ENCODE results near the gene ZBTB47.

The ZBTB47 gene

DNA sequence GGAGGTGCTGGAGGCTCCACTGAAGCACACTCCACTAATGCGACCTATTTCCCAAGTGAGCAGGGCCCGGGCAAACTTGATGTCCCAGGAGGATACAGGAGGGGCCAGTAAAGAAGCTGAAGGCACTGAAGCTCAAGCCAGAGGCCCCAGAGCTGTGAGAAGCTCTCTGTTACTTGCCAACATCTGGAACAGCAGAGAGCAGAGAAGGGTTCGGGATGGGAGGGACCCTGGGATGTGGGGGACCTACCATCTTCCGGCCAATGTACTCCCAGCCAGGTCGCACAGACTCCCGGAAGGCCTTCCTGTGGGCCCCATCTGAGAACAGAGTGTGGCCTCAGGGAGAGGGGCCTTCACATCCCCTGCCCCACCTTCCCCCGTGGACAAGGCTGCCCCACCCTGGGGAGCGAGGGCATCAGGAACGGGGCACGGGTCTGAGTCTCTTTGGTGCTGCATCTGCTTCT, 46.0 kb downstream of the ZBTB47 start:
- no peak for DNase-seq (ENCODE audit: low spot score)

DNA sequence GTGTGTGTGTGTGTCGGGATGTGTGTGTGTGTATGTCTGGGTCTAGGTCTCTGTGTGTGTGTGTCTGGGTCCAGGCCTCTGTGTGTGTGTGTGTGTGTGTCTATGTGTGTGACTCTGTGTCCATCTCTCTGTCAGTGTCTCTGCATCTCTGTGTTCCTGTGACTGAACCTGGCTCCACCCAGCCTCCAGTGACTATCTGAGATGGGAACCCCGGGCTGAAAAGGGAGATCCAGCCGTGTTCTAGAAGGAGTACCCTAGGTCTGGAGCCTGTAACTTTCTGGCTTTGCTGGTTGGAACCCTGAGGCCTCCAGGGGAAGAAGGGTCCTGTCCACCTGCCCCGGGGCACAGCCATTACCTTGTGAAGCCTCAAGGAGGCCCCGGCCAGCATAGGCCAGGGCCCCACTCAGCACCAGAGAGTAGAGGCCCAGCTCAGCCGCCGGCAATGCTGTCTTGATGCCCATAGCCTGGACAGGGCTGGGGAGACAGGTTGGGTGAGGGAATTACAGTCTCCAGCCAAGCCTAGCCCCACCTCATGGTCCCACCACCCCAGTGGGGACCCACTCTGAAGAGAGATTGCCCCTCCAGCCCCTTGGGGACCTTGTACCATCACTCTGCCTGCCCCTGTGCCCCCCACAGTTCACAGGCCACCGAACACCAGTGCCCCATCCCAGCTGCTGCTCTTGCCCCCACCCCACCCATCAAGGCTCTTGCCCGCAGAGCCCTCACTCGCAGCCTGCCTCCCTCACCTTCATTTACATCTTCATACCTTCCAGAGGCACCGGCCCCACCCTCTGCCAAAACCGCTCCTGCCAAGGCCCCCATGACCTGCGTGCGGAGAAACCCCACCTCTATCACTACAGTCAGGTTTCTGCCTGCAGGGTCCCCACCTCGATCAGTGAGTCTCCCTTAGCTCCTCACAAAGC, 47.1 kb downstream of the ZBTB47 start:
- no peak for DNase-seq (ENCODE audit: low spot score)

DNA sequence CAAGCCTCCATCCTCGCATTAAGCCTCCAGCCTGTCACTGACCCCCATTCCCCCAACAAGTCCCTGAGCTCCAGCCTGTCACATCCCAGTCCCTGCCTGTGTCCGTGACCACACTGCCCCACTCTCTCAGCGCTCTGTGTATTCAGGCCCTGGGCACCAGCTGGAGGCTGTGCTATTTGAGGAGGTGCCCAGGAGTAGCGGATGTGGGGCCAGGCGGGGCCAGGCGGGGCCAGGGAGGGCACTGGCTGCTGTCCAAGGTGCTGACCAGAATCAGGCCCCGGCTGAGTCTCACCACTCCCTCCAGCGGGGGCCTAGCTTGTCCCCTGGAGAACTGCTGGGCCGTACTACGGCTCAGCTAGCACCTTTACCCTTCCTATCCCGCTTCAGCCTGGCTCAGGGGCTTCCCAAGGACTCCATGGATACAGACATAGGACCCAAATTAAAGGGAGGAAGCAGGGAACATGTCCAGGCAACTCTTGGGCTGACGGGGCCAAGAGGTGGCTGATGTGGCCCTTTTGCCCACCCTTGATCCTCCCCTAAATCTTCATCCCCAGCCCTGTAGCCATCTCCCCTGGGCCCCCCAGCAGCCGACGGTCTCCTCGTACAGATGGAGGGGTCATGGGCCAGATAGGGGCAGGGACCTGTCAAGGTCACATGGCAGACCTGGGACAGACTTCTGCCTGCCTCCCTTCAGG, 48.0 kb downstream of the ZBTB47 start:
- peak; percentile 92 for DNase-seq (ENCODE audit: low spot score)

DNA sequence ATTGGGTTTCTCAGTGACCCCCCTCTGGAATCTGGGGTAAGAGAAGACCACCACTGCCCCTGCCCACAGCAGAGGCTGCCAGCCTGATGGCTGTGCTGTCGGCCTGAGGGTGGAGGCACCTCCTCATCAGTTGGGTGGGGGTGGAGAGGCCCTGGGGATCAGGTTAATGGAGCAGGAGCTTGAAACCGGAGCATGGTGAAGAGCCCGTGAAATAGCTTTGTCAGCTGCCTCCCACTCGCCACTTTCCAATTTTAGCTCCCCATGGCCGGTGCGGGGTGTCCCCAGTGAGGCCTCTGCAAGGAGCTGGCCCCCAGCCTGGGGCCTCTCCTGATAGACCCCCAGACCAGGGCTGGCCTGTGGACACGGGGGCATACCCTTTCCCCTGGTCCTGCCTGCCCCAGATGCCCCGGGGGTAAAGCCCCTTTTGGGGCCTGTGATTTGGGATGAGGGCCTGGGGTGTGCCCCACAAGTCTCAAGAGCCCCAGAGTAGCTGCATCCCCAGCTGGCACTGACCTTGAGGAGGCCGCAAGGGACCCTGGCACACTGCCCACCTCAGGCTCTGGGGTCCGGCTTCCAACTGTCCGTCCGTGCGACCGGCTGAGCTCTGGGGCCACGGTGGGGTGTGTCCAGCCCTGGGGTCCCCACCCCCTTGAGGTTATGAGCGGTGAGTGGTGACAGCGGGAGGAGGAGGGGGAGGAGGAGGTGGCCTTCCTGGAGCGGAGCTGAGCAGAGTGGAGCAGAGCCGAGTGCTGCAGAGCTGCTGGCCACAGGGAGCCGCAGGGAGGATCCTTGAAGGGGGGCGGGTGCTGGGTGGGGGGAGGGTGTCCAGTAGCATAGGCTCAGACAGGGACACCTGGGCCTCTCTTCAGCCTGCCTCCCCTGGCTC, 48.8 kb downstream of the ZBTB47 start, which contains the start of gene HHATL:
Gene HHATL, minus strand, starts transcription at position 733 of the 886 bp plus-strand sequence. CDS start 1,972 bp downstream, outside the sequence.
- no peak for DNase-seq (ENCODE audit: low spot score)

DNA sequence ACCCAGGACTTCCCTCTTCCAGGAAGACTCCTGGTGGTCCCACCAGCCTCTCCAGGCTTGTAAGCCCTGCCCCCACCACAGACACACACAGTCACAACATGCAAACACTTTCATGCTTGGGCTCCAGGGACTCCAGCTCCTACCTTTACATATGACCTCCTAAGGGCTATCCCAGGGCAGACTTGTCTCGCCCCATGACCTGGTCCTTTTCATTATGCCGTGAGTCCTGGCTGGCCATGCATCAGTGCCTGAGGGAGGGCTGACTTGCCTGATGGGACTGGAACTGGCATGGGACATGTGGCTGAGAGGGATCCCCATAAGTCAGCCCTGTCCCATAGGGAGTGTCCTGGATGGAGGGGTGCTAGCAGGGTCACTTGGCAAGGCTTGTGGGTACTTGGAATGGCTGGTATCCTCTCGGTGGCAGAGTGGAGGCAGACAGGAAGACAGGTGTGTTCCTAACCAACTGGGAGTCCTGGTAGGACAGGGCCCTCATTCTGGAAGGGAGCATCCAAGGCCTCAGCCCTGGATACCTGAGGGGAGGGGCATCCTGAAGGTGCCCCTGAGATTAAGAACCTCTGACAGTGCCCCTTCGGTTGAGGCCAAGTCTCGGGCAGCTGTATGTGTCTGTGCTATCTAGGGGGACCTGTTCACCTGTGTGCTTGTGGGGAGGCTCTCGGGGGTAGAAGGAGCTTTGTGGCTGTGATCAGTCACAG, 49.6 kb downstream of the ZBTB47 start:
- DNase-seq (ENCODE audit: low spot score): no peak

DNA sequence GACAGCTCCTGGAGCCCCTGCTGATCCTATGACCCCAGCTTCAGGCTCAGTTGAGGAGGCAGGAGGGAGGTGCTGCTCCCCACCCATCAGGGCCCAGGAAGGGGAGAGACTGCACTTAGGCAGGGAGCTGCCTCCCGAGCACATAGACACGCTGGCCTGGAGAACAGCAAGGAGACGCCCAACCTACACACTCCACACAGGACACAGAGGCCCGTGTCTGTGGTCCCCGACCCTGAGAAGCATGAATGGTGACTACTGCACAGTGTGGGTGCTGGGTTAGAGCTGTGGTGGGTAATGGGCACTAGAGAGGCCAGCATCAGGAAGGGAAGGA, 50.2 kb downstream of the ZBTB47 start:
- no peak for DNase-seq (ENCODE audit: low spot score)

DNA sequence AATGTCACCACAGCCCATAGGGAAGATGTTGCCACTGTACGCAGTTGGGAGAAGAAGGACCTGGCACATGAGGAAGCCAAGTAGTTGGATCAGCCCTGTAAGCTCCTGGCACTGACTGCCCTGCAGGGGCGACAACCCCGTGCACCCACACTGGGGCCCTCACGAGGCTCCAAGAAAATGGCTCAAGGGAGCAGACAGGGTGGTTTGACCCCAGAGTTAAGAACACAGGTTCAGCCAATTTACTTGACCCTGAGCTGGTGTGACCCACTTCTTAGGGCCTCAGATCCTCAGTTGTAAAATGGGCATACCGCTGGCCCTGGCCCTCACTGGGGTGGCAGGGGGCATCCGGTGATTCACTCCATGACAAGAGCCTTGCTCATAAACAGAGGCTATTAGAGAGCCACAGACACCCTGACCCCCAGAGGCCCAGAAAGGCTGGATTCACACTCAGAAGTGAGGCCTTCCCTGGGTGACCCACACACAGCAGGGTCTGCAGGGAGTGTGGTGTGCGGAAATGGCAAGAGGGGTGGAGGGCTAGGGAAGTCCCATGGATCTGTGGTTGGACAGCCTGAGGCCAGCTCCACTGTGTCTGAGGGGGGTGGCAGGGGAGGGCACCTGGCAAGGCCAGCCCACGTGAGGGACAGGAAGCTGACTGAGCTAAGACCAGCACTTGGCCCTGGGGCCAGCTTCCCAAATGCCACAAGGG, 50.8 kb downstream of the ZBTB47 start:
- DNase-seq (ENCODE audit: low spot score): no peak

DNA sequence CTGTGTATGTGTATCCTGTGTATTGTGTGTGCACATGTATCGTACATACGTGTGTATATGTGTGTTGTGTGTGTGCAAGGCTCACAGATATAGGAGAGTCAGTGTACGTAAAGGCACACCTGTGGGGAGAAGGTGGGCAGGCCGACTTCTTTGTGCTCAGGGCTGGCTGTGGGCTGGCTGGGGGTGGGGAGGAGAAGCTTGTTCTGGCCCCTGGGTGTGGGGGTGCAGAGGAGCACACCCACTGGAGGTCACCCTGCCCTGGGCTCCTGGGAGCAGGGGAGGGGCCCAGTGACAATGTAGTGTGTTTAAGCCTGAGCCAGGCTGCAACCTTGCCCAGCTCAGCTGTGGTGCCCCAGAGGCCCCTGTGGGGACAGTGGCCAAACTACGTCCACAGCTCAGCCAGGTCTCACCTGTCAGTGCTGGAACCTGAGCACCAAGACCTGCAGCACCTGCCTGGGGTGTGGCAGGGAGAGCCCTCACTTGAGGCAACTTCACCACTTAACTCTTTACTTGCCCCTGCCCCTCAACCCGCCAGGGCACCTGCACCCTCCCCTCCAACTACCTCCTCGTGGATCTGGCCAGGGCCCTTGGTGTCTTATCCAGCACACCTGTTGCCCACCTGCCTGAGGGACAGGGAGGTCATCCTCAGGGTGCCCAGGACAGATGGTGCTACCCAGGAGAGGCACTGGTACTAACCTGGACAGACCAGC, 51.7 kb downstream of the ZBTB47 start:
- no peak for DNase-seq (ENCODE audit: low spot score)

DNA sequence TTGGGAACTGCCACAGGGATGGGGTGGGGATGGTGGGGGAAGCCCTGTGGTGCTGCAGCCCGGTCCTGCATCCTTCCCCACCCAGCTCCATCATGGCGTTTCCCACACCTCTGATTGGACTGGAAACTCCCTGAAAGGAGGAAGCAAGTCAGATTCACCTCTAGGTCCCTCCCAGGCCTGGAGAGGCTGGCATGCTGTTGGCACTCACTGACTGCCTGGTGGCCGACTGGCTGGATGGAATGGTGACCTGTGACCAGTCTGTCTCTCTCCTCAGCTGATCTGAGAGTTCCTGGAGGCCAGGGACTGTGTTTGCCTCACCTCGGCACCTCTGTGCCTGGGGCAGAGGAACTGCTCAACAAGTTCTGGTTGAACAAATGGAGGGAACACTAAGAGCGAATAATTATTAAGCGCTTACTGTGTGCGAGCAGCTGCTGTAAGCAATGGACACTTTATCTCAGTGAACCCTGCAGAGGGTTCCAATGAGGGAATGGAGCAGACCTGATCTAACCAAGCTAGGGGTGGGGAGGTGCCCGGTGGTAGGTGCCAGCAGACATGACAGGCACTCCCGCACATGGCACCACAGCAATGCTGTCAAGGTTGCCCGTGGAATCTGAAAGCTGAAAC, 52.6 kb downstream of the ZBTB47 start:
- no peak for DNase-seq (ENCODE audit: low spot score)

DNA sequence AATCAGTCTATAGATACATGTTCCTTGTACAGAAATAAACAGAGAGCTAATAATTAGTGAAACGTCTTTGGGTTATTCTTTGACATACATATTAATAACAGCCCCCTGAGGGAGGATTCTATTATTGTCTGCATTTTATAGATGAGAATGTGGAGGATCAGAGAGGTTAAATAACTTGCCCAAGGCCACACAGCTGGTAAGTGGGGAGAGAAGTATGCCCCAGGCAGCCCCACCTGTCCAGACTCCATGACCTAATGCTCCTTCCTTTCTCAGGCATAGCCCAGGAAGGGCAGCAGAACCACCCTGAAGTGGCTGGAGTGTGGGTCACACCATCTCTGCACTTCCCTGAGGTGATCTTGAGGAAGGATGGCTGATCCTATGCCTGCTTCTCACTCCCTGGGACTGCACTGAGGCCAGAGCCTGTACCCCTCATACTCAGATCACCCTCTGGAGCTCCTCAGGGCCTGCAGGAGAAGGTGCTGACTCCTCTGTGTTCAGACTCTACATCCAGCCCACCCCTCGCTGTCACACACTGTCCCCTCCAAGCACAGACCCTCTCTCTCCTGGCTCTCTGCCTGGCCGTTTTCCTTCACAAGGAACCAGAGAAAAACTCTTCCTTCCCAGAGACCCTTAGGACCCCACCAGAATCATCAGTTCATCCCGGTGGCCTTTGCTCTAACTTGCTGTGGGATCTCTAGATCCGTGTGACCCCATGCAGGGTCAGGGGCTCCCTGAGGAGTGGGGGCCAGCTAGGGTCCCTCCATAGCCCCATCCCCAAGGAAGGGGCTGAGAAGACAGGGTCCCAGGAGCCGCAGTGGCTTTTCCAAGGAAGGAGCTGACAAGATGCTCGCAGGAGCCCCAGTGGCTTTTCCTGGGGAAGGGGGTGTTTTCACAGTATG, 53.5 kb downstream of the ZBTB47 start:
- DNase-seq (ENCODE audit: low spot score): no peak

DNA sequence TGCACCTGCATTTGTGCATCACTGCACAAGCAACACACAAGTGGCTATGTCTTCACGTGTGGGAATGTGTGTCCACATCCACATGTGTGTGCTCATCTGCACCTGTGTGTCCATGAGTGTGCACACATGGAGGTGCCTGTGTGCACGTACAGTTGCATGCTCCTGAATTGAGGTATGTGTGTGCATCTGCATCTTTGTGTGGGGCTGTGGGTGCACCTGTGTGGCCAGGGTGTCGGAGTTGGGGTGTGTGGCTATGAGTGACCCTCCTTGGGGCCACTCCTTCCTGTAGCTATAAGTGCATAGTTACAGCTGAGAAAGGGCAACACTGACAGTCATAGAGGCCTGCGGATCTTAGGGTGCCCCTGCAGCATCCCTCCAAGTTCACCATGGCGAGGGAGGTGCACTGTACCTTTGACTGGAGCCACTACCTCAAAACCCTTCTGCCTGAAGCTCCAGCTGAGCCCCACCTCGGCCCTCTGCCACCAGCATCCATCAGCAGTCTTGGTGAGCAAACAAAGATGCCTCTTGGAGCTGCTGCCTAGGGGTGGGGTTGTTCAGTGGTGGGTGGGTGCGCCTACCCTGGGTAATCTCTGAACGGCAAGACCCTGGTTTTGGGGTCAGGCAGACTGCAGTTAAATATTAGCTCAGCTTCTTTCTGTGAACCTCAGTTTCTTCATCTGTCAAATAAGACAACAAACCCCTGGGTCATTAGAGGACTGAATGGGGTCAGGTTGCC, 54.3 kb downstream of the ZBTB47 start:
- no peak for DNase-seq (ENCODE audit: low spot score)

DNA sequence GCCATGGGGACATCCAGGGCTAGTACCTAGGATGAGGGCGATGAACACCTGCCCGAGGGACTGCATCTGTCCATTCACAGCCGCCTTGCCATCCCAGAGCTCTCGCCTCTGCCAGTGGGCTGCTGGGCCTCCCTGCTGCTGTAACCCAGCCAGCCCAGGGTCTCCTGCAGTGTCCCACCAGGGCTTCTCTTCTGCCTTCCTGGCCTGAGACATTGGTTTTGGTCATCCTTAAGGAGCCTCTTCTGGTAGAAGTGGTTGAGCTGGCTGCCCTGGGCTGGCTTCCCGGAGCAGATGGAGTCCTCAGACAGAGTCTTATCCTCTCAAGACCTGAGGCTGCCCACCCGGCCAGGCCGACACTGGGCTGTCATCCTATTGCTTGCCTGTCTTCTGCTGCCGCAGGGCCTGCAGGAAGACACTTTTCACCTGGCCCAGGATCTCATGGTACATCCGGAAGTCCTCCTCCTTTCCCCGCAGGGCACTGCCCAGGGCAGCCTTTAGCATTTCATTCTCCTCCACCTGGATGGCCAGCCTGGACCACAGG, 55.2 kb downstream of the ZBTB47 start:
- no peak for DNase-seq (ENCODE audit: low spot score)

DNA sequence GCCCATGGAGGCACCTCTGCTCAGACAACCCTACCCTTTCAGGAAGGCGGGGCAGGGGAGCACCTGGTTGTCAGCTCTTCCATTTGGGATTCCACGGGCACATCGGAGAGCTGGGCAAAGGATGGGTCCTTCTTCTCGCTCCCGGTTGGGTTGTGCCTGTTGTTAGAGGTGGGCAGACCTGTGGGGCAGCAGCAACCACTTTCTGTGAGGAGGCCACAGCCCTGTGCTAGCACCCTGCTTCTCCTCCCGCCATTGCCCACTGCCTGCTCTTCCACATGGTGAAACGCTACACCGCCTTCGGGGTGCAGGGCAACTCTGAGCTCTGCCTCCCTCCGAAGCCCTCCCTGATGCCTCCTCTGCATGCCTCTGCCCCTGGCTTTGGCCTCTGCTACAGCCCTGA, 56.1 kb downstream of the ZBTB47 start:
- no peak for DNase-seq (ENCODE audit: low spot score)

DNA sequence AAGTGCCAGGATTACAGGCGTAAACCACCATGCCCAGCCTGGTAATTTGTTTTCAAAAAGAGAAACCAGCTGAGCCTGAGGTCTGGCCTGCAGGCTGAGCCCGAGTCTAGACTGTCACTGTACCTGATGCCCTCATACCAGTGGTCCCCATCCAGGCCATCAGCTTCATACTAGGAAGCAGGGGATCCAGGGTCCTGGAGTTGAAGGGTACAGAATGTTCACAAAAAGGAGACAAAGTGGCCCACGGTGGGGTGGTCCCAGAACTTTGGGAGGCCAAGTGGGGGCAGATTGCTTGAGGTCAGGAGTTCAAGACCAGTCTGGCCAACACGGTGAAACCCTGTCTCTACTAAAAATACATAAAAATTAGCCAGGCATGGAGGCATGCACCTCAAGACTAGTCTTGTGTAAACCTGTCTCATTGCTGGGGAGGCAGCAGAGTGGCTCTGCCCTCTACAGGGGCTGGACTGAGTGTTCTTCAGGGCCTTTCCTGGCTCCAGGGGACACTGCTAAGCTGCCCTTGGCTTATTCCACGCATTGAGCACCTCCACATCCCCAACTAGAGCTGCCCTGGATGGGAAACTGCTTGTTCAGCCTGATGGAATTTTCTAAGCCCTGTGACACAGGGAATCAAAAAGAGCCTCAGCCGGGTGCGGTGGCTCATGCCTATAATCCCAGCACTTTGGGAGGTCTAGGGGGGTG, 57.0 kb downstream of the ZBTB47 start:
- DNase-seq (ENCODE audit: low spot score): no peak

DNA sequence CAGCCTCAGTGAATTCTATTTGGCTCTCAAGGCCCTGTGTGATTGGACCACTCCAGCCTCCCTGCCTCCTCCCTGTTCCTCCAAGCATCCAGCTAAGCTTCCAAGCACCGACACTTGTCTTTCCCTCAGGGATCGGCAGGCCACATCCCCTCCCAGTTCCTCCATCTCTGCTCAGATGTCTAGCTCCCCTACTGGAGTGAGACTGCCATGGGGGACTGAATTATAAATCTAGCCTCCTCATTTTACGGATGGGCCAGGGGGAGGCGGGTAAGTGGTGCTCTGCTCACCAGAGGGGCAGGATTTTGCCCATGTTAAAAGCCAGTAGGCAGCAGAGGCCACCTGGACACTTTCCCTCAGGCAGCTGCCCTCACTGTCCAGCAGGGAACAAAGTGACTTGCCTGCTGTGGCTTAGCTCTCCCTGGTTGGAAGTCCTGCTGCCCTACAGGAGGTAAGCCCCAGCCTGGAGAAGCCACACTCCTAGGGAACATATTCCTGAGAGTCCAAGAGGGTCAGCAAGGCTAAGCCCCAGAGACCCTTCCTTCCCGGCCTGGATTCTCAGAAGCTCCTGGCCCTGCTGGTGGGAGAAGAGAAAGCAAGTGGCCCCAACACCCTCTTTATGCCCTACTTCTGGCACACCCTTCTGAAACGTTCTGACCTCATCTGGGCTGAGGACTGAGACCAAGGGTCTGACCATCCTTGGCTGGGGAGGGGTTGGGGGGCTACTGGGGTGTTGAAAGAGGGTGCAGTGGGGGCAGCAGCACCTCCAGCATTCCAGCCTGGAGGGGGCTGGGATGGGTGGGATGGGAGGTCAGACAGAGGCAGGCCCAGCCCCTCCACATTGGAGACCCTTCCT, 58.2 kb downstream of the ZBTB47 start:
- no peak for DNase-seq (ENCODE audit: low spot score)

DNA sequence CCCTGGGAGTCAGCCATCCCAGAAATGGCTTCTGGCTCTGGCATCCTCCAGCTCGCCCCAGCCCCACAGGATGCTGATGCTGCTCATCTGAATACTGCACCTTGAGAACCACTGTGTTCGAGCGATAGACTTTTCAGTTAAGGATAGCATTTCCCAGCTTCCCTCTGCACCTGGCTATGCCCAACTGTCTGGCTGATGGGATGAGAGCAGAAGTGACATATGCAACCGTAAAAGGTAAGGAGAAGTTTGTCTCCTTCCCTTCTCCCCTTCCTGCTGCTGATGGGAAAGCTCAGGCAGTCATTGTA, 58.8 kb downstream of the ZBTB47 start:
- no peak for DNase-seq (ENCODE audit: low spot score)

Measured in HuH-7 (cell line).